GM12892 (cell line): ENCODE data around the gene ARHGAP15.

Experiments used
- POLR2A ChIP-seq: IDR thresholded peaks from 2 replicates; pipeline ENCODE4 v1.6.1; 2011; ENCODE audit warnings: low read depth, low read length, control low read depth
- POLR2AphosphoS5 ChIP-seq: IDR thresholded peaks from 2 replicates; pipeline ENCODE4 v1.6.1; 2011; ENCODE audit warnings: low read depth, low read length, control low read depth

DNA sequence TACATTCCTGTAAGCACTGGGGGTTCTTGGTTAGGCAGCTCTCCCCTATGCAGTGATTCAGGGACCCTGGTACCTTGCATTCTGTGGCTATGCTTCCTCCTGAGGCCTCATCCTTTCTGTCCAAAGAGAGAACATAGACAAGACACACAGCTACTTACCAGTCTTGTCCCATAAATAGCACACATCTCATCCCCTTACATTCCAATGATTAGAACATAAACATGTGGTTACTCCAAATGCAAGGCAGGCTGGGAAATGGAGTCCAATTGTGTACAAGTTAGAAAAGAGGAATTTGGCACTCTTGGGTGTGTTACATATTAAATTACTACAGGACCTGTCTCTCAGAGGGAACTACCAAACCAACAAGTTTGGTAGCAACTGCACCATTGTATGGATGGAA, 171.3 kb downstream of the ARHGAP15 start:
- TF ChIP-seq POLR2AphosphoS5: no peak
- TF ChIP-seq POLR2A: no peak
